IPS-18a (cell line): ENCODE data around the gene CHRM4.

Experiments used
- H3K27ac ChIP-seq: one replicate; pipeline ENCODE4 v1.5.1; 2013; ENCODE audit warnings: low read length
- H3K27me3 ChIP-seq: one replicate; pipeline ENCODE4 v1.6.1; 2013; ENCODE audit warnings: mild to moderate bottlenecking, low read length; ENCODE audit not compliant: control insufficient read depth, insufficient read depth
- H3K36me3 ChIP-seq: one replicate; pipeline ENCODE4 v1.6.1; 2013; ENCODE audit warnings: low read depth, low read length; ENCODE audit not compliant: control insufficient read depth
- H3K4me1 ChIP-seq: one replicate; pipeline ENCODE4 v1.6.1; 2013; ENCODE audit warnings: low read depth, low read length; ENCODE audit not compliant: control insufficient read depth
- H3K4me3 ChIP-seq: one replicate; pipeline ENCODE4 v1.5.1; 2013; ENCODE audit warnings: low read length
- H3K9ac ChIP-seq: one replicate; pipeline ENCODE4 v1.6.1; 2013; ENCODE audit warnings: mild to moderate bottlenecking, low read length, moderate library complexity
- H3K9me3 ChIP-seq: one replicate; pipeline ENCODE4 v1.6.1; 2013; ENCODE audit warnings: low read depth, low read length; ENCODE audit not compliant: control insufficient read depth

The CHRM4 gene

DNA sequence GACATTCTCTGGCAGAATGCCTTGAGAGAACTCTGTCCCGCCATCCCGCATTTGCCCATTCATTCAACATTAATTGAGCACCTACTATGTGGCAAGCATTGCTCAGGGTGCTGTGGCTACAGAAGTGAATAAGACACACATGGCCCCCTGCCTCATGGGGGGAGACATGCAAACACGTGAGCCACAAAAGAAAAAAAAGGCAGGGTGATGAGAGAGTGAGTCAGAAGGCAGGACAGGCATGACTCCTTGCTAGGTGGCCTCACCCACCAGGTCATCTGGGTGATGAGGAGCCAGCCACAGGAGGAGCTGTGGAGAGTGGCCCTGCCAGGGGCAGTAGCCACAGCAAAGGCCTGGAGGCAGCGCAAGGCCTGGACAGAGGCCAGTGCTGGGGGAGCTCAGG is 4.9 kb downstream of the CHRM4 start:
- no peak overlapping the region for H3K9ac ChIP-seq
- no peaks in the 10 kb centered on the region for H3K9me3 ChIP-seq
- peaks cover 7% of the 10 kb centered on the region for H3K36me3 ChIP-seq
- no peak overlapping the region for H3K4me3 ChIP-seq
- H3K27me3 ChIP-seq, result peaks cover 46% of the 10 kb centered on the region
- H3K27ac ChIP-seq, result no peak overlapping the region
- H3K4me1 ChIP-seq, result peaks cover 27% of the 10 kb centered on the region

DNA sequence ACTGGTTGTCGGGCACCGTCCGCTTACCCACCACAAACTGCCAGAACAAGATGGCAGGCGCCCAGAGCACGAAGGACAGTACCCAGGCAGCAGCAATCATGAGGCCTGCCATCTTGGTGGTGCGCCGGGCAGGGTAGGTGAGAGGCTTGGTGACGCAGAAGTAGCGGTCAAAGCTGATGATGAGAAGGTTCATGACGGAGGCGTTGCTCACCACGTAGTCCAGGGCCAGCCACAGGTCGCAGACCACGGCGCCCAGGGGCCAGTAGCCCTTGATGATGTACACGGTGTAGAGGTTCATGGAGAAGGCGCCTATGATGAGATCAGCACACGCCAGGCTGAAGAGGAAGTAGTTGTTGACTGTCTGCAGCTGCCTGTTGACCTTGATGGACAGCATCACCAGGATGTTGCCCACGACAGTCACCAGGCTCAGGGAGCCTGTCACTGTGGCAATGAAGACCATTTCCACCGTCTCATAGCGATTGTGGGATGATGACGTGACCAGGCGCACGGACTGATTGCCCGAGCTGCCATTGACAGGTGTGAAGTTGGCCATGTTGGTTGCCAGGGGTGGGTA is 5.5 kb downstream of the CHRM4 start:
- Histone ChIP-seq H3K4me3 (no peak overlapping the region), H3K9me3 (no peaks in the 10 kb centered on the region), H3K4me1 (peaks cover 27% of the 10 kb centered on the region), H3K36me3 (peaks cover 7% of the 10 kb centered on the region), H3K9ac (no peak overlapping the region), H3K27ac (no peak overlapping the region), H3K27me3 (peaks cover 43% of the 10 kb centered on the region)

DNA sequence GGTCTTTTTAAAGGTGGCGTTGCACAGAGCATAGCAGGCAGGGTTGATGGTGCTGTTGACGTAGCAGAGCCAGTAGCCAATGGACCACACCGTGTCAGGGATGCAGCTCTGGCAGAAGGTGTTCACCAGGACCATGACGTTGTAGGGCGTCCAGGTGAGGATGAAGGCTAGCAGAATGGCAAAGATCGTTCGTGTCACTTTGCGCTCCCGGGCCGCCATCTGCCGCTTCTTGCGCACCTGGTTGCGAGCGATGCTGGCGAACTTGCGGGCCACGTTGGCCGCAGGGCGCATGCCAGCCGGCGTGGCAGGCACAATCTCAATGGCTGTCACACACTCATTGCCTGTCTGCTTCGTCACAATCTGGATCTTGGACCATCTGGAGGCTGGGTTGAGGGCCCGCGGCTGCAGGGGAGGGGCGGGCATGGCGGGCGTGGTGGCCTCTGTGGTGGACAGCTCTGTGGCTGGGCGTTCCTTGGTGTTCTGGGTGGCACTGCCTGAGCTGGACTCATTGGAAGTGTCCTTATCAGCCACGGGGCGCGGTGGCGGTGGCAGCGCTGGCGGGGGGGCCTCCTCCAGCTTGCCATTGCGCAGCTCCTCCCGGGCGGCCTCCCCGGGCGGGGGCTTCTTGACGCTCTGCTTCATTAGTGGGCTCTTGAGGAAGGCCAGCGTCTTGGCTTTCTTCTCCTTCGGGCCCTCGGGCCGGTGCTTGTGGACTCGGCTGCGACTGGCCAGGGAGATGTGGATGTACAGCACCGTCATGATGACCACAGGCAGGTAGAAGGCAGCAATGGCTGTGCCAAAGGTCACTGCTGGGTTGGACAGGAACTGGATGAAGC is 6.2 kb downstream of the CHRM4 start:
- Histone ChIP-seq H3K9me3 (no peaks in the 10 kb centered on the region), H3K4me1 (peaks cover 27% of the 10 kb centered on the region), H3K4me3 (no peak overlapping the region), H3K9ac (no peak overlapping the region), H3K36me3 (peaks cover 7% of the 10 kb centered on the region), H3K27ac (no peak overlapping the region), H3K27me3 (peaks cover 36% of the 10 kb centered on the region)

DNA sequence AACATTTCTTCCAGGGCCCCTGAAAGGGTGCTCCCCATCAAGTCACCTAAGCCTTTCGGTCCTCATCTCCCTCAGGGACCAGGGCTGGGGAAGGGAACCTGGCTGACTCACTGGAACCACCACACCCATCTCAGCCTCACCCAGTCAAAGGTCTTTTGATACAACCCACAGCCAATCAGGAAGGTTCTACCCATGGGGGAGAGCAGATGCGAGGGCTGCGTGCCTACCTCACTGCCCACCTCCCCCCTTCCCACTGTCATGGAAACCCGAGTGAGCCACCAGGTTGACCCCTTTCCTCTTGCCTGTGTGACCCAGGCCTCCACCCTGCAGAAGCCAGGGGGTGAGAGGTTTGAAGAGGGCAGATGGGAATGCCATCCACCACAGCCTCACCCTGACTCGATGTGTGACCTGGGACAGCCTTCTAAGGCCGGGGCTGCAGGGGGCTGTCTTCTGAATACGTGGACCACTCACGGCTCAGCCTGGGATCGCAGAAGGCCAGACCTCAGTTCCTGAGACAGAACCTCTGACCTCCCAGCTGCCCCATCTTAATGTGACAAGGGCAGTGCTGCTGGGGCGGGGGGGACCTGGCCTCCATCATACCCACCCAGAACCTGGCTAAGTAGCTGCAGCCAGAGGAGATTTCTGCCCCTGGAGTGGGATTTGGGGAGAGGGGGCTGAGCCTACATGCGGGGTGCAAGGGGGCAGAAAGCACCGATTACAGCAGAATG is 7.4 kb downstream of the CHRM4 start:
- H3K36me3 ChIP-seq, result peaks cover 7% of the 10 kb centered on the region
- peaks cover 23% of the 10 kb centered on the region for H3K27me3 ChIP-seq
- H3K9me3 ChIP-seq, result no peaks in the 10 kb centered on the region
- H3K27ac ChIP-seq, result no peak overlapping the region
- peaks cover 26% of the 10 kb centered on the region for H3K4me1 ChIP-seq
- H3K4me3 ChIP-seq, result no peak overlapping the region
- no peak overlapping the region for H3K9ac ChIP-seq

DNA sequence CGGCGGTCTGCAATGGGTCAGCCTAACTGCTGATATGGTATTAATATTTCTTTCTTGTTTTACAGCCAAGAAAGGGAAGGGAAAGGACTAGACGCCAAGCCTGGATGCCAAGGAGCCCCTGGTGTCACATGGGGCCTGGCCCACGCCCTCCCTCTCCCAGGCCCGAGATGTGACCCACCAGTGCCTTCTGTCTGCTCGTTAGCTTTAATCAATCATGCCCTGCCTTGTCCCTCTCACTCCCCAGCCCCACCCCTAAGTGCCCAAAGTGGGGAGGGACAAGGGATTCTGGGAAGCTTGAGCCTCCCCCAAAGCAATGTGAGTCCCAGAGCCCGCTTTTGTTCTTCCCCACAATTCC is 8.2 kb downstream of the CHRM4 start:
- peaks cover 9% of the 10 kb centered on the region for H3K36me3 ChIP-seq
- H3K27ac ChIP-seq, result no peak overlapping the region
- H3K4me3 ChIP-seq, result no peak overlapping the region
- H3K27me3 ChIP-seq, result peaks cover 15% of the 10 kb centered on the region
- peaks cover 21% of the 10 kb centered on the region for H3K4me1 ChIP-seq
- no peaks in the 10 kb centered on the region for H3K9me3 ChIP-seq
- H3K9ac ChIP-seq, result no peak overlapping the region

DNA sequence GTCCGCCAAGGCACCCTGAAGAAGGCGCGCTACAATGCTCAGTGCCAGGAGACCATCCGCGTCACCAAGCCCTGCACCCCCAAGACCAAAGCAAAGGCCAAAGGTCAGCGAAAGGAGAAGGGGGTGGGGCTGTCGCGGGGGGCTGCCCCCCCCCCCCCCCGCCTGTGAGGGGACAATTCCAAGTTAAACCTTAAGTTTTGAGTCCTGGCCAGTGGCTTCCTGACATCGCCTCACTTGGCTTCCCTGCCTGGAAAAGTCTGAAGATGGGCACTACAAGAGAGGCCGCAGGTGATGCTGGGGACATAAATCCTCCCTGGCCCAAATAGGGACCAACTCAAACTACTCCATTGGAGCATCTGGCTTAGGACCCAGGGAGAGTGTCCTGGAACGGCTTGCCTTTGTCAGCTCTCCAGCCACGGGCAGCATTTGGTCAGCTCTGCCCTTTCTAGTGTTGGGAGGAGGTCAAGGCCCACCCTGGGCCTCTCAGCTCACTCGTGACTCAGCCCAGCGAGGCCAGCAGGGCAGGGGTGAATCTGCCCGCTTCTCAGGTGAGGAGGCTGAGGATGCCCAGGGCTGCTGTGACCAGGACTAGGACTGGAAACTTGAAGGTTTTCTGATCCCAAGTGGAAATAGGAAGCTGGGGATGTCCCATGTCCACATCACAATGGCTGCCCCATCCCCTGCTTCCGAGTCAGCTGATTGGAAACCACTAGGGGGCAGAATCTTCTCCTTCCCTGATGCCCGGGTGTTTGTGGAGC is 8.8 kb downstream of the CHRM4 start:
- Histone ChIP-seq H3K9ac (peak overlapping the region; percentile 92), H3K36me3 (peaks cover 14% of the 10 kb centered on the region), H3K27ac (no peak overlapping the region), H3K27me3 (peaks cover 10% of the 10 kb centered on the region), H3K4me3 (peak overlapping the region; percentile 90), H3K9me3 (no peaks in the 10 kb centered on the region), H3K4me1 (peaks cover 20% of the 10 kb centered on the region)

DNA sequence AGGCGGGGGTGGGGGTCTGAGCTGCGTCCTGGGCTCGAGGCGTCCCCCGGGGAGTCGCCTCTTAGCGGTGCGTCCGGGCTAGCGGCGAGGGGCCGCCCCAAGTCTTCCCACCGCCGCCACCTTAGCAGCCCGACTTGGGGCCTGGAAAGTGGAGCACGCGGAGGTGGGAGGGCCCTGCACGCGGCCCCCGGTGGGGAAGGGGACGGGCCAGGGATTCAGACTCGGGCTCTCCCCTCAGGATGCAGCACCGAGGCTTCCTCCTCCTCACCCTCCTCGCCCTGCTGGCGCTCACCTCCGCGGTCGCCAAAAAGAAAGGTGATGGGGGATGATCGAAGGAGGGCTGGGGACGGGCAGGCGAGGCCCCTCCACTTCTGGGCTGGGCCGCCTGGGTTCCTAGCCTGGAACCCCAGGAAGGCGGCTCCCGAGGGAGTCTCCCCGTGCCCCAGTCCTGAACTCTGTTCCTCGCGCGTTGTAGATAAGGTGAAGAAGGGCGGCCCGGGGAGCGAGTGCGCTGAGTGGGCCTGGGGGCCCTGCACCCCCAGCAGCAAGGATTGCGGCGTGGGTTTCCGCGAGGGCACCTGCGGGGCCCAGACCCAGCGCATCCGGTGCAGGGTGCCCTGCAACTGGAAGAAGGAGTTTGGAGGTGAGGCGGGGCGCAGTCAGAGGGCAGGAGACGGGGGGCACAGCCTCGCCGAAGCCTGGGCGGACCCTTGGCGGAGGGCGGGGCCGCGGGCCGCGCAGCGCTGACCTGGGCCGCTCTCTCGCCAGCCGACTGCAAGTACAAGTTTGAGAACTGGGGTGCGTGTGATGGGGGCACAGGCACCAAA is 9.5 kb downstream of the CHRM4 start:
- peak overlapping the region; percentile 70 for H3K27ac ChIP-seq
- H3K27me3 ChIP-seq, result peaks cover 2% of the 10 kb centered on the region
- peak overlapping the region; percentile 90 for H3K4me3 ChIP-seq
- H3K4me1 ChIP-seq, result peaks cover 20% of the 10 kb centered on the region
- peak overlapping the region; percentile 92 for H3K9ac ChIP-seq
- no peaks in the 10 kb centered on the region for H3K9me3 ChIP-seq
- H3K36me3 ChIP-seq, result peaks cover 16% of the 10 kb centered on the region

DNA sequence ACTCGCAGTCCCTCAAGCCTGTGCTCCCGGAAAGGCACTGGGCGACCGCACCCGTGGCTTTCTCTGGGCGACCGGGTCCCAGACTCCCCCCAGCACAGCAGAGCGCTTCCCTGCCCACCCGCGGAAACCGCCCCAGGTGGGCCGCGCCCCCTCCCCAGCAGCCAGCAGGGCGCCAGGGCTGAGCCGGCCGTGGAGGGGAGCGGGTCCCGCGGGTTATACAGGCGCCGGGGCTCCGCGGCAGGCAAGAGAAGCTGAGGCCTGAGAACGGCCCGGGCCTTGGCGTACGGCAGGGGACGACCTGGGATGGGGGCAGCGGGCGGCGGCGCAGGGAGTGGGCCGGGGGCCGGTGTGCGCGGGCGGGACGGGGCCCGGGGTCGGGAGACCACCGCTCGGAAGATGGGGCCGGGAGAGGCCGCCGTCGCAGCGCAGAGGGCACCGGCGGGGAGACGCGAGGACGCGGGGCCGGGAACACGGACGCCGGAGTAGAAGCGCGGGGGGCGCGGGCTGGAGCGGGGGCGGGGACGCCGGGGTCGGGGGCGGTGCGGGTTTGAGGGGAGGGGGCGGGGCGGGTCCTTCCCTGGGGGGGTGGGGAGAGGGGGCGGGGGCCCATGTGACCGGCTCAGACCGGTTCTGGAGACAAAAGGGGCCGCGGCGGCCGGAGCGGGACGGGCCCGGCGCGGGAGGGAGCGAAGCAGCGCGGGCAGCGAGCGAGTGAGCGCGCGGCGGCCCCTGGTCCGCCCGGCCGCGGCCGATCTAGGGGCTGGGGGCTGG is 10.3 kb downstream of the CHRM4 start, which contains the start of gene MDK:
Gene MDK (plus strand): TSS at position 622 of the 771 bp plus-strand sequence. CDS start 389 bp downstream, outside the sequence.
- H3K27ac ChIP-seq, result peak within 1 kb of the TSS; percentile 70
- no peaks in the 10 kb centered on the region for H3K27me3 ChIP-seq
- no peaks in the 10 kb centered on the region for H3K9me3 ChIP-seq
- peak within 1 kb of the TSS; percentile 90 for H3K4me3 ChIP-seq
- H3K9ac ChIP-seq, result peak within 1 kb of the TSS; percentile 92
- peaks cover 22% of the 10 kb centered on the region for H3K36me3 ChIP-seq
- peaks cover 20% of the 10 kb centered on the region for H3K4me1 ChIP-seq

DNA sequence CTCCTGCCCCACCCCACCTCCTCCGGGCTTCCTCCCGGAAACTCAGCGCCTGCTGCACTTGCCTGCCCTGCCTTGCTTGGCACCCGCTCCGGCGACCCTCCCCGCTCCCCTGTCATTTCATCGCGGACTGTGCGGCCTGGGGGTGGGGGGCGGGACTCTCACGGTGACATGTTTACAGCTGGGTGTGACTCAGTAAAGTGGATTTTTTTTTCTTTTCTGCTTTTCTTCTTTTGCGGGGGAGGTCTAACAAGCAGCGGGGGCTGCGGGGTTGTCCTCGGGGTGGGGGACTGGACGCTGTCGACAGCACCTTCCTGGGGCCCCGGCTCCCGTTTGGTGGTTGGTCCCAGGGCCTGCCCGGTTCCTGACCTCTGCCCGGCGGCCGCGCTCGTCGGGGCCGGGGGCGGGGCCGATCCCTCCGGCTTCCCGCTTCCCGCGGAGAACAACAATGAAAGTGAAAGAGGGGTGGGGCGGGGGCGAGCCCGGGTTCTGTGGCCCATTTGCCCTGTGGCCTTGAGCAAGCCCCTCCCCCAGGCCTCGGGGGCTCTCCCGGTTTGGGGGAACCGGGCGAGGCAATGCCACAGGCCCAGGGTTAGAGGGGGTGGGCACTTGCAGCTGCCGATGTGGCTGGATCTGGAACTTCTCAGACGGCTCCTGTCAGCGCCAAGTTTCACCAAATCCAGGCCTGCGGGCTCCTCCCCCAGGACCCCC is 11.1 kb downstream of the CHRM4 start:
- Histone ChIP-seq H3K9me3 (no peaks in the 10 kb centered on the region), H3K27me3 (no peaks in the 10 kb centered on the region), H3K4me1 (peaks cover 20% of the 10 kb centered on the region), H3K9ac (peak overlapping the region; percentile 72), H3K4me3 (peak overlapping the region; percentile 69), H3K36me3 (peaks cover 25% of the 10 kb centered on the region), H3K27ac (no peak overlapping the region)
